ENCODE measurements around the gene CHMP1A.

DNA sequence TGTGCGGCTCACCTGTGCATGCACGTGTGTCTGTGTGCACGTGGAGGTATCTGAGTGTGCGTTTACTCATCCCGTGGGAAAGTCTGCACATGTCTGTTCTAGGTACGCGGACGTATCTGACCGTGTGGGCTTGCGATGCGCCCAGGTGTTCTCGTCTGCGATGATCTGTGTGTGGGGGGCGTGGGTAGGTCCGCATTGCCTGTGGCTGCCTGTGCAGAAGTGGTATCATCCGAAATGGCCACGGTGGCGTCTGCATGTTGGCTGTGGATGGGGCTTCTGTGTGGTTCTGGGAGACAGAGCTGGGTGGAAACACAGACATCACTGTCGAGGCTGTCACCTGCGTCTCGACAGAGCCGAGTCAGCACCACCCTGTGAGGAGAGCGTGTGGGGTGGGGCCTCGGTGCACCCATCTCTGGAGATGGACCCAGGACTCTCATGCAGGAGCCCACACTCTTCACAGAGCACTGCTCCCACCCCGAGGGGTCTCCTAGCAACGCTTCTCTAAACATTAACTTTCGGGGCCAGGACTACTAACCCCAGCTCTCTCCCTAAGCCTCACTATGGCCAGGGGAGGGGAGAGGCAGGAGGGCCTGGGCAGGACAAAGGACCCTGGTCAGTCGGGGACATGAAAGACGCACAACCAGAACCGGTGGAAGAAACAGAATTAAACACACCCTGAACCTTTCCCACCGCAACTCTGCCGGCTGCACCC, 35.7 kb downstream of the CHMP1A start:
- TF ChIP-seq EZH2 (IDR thresholded peaks at IDR 0.05; ENCODE audit: insufficient read depth, poor library complexity, severe bottlenecking) = no peak
- no peak for TF ChIP-seq EZH2phosphoT487 (IDR thresholded peaks at IDR 0.05; ENCODE audit: insufficient read depth, low read depth)
